ENCODE measurements around the gene ZMIZ1.
A peak's percentile ranks its signal among the peaks of the same experiment; 100 is the strongest.

ZMIZ1 gene

GRCh38 chr10:79084012-79084971, 15.5 kb downstream of the ZMIZ1 start:
- DNase-seq = no peak

DNA sequence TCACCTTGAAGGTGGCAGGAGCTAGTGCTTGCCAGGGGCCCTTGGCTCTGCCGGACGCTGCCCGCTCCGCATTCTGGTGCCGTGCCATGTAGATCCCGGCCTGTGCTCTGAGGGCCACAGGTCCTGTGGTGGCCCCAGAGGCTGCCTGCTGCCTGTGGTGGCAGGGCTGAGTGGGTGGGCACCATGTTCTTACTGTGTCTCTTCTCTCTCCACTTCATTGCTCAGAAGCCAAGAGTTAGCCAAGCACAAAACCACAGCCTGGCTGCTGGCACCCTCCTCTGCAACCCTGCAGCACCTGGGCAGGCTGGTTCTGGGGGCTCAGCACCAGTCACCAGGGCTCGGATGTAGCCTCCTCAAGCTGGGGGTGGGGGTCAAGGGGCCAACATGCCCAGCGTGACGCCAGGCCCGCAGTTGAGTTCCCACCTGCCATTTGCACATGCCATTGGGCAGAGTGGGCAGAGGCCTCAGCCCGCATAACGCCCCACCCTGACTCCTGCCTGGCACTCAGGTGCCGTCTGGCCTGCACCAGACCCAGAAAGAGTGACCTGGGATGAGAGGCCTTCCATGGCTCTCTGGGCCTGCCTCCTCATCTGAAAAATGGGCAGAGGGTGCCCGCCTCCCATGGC, 16.3 kb downstream of the ZMIZ1 start:
- no peak for DNase-seq

DNA sequence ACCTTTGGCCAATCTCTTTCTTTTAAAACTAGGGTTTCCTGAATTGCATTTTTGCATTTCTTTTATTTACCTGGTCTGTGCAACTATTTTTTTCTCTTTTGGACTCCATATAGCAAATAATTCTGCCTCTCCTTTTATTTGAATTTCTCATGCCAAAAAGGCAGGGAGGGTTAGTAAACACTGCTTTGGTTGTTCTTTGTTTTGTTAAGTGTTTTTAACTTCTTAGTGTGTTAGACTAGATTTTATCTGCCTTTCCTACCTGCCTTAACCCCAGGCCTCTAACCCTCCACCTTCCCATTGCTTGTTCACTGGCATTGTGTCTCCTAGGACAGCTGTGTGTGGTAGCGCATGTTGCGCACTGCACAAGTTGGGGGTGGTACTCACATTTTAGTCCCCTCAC, 18.1 kb downstream of the ZMIZ1 start:
- no peak for DNase-seq

- DNase-seq = no peak
Observed at GRCh38 chr10:79087721-79088120, 19.0 kb downstream of the ZMIZ1 start.

DNA sequence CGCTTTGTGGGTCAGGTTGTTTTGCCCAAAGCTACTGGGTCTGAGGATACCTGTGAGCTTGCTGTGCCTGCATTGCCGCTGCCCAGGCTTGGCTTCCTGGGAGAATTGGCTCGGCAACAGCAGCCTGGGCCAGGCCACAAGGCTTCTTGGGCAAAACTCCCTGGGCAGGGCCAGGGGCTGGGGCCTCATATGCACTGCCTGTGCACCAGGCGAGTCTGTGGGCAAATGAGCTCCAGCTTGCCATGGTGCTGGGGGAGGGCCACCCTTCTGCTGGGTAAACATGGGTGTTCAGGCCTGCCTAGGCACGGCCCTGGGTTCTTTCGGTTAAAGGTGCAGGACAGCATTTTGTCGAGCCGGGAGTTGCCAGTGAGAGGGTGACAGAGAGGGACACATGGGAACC, 19.4 kb downstream of the ZMIZ1 start:
- DNase-seq = no peak

GRCh38 chr10:79088613-79089355, 20.0 kb downstream of the ZMIZ1 start:
- no peak for DNase-seq

- DNase-seq = no peak
Observed at GRCh38 chr10:79089632-79090031, 20.9 kb downstream of the ZMIZ1 start.

DNA sequence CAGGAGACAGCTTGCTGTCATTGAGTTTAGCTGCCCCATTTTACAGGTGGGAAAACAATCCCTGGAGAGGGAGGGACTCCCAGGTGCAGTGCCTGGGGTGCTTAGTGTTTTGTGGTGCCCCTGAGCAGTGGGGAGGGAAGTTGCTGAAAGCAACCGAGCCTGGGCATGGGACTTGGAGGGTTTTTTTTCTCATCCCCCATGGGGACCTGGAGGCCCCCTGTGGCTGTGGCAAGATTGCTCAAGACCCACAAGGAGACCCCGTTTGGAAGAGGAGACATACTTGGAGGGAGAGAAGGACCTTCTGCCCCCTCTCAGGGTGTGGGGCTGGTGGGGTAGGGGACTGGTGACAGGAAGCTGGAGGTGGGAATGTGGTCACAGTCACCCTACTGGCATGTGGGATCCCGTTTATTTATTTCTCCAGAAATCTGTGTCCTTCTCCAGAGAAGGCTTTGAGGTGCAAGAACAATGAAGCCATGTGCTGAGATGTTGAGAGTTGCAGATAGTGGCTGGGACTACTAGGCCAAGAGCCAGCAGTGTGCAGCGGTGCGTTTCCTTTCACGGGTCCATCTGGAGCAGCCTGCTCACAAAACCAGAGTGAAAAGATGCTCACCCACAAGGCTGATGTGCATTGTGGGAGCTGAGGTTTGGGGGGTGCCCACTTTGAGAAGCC, 21.5 kb downstream of the ZMIZ1 start:
- DNase-seq = no peak

GRCh38 chr10:79092292-79092896, 23.6 kb downstream of the ZMIZ1 start:
- DNase-seq = no peak

DNA sequence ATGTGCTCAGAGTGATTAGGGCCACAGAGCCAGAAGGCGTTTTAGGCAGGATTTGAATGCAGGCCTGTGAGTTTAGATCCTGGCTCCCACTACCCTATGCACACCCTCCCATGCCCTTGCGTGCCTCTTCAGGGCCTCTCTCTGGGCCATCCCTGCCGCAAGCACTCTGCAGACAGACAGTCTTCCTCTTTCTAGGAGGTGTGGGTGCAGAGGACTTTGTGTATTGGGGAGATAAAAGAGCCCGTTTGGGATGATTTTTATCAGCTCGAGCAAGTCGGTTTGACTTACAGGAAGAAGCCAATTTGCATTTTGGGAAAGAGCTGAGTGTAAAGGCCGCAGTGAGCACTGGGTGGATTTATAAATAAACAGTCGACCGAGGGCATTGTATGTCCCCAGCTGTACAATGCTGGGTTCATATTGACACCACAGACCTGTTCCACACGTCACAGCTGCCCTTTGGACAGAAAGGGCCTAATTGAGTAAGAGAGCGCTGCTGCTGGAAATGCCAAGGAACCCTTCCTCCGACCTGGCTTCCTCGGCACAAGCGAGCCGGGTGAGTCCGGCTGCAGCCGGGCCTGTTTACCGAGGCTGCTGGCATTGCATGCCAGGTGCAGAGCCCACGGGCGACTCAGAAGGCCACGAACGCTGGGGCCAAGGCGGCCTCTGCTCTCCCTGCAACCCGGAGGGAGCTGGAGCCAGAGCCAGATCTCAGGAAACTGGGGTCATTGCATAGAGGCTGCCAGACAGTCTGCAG, 25.1 kb downstream of the ZMIZ1 start:
- DNase-seq = peak; percentile 39

- no peak for DNase-seq
Observed at GRCh38 chr10:79094412-79095175, 25.8 kb downstream of the ZMIZ1 start.

GRCh38 chr10:79095316-79095715, 26.6 kb downstream of the ZMIZ1 start:
- no peak for DNase-seq

DNA sequence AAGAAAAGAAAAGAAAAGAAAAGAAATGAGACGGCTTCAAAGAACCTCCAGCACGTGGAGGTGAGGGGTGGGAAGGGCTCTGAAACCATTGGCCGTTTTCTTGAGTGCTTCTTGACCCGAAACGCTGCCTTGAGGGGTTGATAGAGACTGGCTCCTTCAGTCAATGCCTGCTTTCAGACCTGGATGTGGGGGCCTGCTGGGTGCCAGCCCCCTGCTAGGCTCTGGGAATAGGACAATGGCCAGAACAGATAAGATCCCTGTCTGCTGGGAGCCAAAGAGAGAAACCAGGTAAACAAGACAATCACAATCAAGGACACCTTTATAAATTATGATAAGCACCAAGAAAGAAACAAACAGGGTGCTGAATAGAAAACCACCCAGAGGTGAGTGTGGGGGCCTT, 27.7 kb downstream of the ZMIZ1 start:
- no peak for DNase-seq

- DNase-seq = no peak
Observed at GRCh38 chr10:79097021-79097872, 28.5 kb downstream of the ZMIZ1 start.

GRCh38 chr10:79098061-79098460, 29.3 kb downstream of the ZMIZ1 start:
- DNase-seq = no peak

DNA sequence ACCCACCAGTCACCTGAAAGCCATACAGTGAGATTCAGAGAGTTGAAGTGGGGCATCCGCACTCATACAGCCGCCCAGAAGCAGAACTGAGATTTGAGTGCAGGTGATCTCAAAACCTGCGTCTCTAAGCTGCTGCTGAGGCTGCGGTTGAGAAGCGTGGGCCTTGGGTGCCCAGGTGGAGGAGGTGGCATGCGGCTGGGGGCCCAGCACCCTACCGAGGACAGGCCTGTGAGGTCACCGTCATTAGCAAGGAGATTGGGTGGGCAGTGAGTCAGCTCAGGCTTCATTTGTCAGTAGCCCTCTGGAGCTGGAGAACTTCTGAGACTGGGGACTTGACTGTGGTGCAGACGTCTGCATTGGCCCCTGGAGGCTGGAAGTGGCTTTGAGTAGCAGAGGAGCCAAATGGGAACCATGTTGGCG, 29.8 kb downstream of the ZMIZ1 start:
- DNase-seq = no peak

- DNase-seq = no peak
Observed at GRCh38 chr10:79099898-79100448, 31.2 kb downstream of the ZMIZ1 start.

GRCh38 chr10:79100771-79101170, 32.0 kb downstream of the ZMIZ1 start:
- no peak for DNase-seq

Data from SHP77 treated with DMSO at 0.1 percent for 48 hours (cell line).